ENCODE measurements around the gene CDH5. TPM values are rescaled to one million over a fixed set of nuclear protein-coding genes. Genes with fewer than 3 reads are reported as not detected.

CDH5 gene
- total and polyA plus RNA-seq, 2 of the 13 experiments (the other 11 are each of a cell fraction or from before 2014, with no cell fraction given), result 0.71 to 1.1 TPM

GRCh38 chr16:66434619-66435430 lies 68.3 kb downstream of the CDH5 start (continued):
- TF ChIP-seq, protein P1, sequence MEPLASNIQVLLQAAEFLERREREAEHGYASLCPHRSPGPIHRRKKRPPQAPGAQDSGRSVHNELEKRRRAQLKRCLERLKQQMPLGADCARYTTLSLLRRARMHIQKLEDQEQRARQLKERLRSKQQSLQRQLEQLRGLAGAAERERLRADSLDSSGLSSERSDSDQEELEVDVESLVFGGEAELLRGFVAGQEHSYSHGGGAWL (CRISPR knock-in tag; IDR thresholded peaks at IDR 0.05), result no peak
- no peak for TF ChIP-seq ZNF362 (CRISPR knock-in tag; IDR thresholded peaks at IDR 0.05; ENCODE audit: borderline replicate concordance)
- TF ChIP-seq ATF6 (CRISPR knock-in tag; conservative IDR thresholded peaks at IDR 0.05), result no peak
- TF ChIP-seq, protein P2, sequence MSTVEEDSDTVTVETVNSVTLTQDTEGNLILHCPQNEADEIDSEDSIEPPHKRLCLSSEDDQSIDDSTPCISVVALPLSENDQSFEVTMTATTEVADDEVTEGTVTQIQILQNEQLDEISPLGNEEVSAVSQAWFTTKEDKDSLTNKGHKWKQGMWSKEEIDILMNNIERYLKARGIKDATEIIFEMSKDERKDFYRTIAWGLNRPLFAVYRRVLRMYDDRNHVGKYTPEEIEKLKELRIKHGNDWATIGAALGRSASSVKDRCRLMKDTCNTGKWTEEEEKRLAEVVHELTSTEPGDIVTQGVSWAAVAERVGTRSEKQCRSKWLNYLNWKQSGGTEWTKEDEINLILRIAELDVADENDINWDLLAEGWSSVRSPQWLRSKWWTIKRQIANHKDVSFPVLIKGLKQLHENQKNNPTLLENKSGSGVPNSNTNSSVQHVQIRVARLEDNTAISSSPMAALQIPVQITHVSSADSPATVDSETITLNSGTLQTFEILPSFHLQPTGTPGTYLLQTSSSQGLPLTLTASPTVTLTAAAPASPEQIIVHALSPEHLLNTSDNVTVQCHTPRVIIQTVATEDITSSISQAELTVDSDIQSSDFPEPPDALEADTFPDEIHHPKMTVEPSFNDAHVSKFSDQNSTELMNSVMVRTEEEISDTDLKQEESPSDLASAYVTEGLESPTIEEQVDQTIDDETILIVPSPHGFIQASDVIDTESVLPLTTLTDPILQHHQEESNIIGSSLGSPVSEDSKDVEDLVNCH (CRISPR knock-in tag; IDR thresholded peaks at IDR 0.05), result no peak
- TF ChIP-seq CREB3 (CRISPR knock-in tag; IDR thresholded peaks at IDR 0.05), result no peak
- TF ChIP-seq, protein P3, sequence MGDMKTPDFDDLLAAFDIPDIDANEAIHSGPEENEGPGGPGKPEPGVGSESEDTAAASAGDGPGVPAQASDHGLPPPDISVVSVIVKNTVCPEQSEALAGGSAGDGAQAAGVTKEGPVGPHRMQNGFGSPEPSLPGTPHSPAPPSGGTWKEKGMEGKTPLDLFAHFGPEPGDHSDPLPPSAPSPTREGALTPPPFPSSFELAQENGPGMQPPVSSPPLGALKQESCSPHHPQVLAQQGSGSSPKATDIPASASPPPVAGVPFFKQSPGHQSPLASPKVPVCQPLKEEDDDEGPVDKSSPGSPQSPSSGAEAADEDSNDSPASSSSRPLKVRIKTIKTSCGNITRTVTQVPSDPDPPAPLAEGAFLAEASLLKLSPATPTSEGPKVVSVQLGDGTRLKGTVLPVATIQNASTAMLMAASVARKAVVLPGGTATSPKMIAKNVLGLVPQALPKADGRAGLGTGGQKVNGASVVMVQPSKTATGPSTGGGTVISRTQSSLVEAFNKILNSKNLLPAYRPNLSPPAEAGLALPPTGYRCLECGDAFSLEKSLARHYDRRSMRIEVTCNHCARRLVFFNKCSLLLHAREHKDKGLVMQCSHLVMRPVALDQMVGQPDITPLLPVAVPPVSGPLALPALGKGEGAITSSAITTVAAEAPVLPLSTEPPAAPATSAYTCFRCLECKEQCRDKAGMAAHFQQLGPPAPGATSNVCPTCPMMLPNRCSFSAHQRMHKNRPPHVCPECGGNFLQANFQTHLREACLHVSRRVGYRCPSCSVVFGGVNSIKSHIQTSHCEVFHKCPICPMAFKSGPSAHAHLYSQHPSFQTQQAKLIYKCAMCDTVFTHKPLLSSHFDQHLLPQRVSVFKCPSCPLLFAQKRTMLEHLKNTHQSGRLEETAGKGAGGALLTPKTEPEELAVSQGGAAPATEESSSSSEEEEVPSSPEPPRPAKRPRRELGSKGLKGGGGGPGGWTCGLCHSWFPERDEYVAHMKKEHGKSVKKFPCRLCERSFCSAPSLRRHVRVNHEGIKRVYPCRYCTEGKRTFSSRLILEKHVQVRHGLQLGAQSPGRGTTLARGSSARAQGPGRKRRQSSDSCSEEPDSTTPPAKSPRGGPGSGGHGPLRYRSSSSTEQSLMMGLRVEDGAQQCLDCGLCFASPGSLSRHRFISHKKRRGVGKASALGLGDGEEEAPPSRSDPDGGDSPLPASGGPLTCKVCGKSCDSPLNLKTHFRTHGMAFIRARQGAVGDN (CRISPR knock-in tag; IDR thresholded peaks at IDR 0.05), result peak; percentile 44
- no peak for TF ChIP-seq SUZ12 (IDR thresholded peaks at IDR 0.05; ENCODE audit: low read depth, low read length)
- TF ChIP-seq THAP7 (CRISPR knock-in tag; IDR thresholded peaks at IDR 0.05), result no peak
- TF ChIP-seq ZNF510 (CRISPR knock-in tag; IDR thresholded peaks at IDR 0.05; ENCODE audit: low read depth), result no peak
- TF ChIP-seq ZNF207 (IDR thresholded peaks at IDR 0.05; ENCODE audit: borderline replicate concordance), result no peak
- TF ChIP-seq MNT (IDR thresholded peaks at IDR 0.05), result no peak
- no peak for TF ChIP-seq HNRNPK (IDR thresholded peaks at IDR 0.05; ENCODE audit: low read depth, low read length, poor library complexity, severe bottlenecking)
- 0 out of 2 replicates have a peak, but pooled peaks have one; percentile 11 for TF ChIP-seq GATAD1 (CRISPR knock-in tag; IDR thresholded peaks at IDR 0.05)

Measured in HepG2 (cell line).